RPMI8226 (cell line): Measurements from ENCODE around the gene SETD3.

ENCODE experiments used
- DNase-seq: peaks from one replicate; pipeline ENCODE4 v3.0.0-alpha.2; 2015

Gene SETD3

DNA sequence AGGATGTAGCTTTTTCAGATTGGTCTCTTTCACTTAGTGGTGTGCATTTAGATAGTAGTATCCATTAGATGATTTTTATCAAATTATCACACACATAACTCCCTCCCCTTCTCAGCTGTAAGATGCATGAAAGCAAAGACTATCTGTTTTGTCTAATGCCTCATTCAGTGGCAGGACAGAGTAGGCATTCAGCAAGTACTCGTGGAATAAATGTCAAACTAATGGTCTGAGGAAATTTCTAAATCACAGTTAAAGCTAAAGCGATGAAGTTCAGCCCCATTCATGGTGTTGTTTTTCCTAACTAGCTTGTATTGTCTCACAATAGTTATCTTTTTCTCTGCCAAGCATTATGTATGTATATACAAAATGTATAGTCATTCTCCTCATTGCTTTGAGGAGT is 16.7 kb upstream of the SETD3 start:
- no peak for DNase-seq

DNA sequence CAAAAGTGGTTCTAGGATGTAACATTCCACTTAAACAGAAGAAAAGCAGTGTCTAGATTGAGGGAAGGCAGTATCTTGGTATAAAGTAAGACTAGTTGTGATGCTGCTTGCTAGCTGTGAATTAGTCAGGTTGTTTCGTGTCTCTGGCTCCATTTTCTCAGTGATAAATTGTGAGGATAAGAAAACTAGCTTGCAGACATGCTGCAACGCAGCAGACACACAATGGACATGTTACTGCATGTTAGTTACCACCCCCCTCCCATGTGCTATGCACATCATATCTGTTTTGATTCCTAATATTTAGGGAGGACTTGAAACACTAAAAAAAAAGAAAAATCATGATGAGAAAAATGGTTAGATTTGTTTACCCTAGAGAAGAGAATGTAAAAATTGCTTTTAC is 3.4 kb upstream of the SETD3 start:
- no peak for DNase-seq

DNA sequence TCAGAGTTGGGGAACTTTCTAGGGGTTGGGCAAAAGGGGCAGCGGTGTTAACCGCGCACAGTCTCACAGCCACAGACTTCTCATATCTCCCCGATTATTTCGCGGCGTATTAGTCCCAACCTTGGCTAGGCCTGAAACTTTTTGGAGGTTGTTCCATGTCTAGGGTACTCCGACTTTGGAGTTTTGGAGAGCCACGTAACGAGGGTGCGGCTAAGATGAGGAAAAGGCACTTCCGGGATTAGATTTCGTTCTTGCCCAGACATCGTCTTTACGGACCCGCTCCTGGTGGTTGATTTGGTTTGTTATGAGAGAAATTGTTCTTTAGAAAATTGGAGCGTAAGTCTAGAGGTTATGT is 1.1 kb upstream of the SETD3 start:
- DNase-seq, result peak; percentile 14

DNA sequence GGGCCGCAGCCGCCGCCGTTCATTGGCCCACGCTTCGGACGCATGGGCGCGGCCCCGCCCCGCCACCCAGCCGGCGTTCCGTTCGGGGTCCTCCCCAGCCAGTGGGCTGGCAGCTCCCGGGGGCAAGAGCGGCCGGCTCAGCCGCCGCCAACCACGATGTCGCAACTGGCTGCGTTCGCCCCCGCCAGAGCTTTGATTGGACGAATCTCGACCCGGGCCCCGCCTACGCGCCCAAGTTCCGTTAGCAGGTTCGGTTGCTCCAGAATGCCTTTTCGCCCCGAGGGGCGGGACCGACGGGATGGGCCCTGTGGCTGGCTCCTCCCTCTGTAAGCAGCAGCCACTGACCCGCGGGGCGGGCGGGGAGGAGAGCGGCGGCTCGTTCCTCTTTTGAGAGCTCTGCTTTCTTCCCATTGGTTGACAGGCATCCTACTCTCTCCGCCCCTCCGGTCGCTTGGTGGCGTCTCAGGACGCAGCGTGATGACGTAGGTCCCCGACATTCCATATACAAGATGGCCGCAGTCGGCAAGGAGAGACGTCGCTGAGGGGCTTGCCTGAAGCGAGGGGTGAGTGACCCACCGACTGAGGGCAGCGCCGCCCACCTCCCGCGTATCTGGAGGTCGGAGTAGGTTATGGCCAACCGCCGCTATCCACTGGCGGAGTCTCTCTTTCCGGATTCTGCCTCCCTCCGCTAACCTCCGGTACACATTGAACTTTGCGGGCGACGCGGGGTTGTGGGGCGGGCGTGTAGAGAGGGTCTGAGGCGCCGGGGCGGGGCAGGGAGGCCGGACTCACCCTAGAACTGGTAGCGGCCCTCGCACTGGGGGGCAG is 472 bp upstream of the SETD3 start, which contains the start of gene CCNK:
Gene CCNK, plus strand, starts transcription at position 493 of the 828 bp plus-strand sequence. CDS start 11,269 bp downstream, outside the sequence.
- DNase-seq, result peak; percentile 98

DNA sequence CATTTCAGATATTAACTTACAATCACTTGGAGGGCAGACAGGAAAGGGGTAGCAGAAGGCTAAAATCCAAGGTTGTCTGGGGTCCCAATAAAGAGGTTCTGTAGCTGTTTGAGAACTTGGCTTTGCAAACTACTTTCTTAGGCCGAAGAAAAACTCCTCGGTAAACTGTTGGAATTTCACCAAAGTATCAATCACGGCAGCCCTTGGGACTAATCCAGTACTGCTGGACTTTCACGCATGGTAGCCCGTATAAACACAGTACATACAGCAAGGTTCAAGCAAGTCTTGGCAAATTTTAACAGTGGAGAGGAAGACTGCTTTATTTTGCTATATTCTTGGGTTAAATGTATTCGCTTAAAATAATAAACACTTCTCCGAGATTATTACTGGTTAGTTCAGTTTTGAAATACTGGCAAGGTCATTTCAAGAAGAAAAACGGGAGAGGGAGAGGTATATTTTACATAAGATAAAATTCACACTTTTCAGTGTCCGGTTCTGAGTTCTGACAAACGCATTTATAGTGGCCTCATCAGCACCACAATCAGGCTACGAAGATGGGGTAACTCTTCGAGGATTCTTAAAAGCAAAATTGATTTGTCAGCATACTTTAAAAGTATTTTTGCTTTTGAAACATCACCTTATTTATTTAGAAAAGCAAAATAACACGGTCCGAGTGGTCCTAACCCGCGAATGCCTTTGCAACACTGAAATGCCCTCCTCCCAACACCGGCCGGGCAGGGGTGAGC is 1.3 kb downstream of the SETD3 start:
- no peak for DNase-seq

DNA sequence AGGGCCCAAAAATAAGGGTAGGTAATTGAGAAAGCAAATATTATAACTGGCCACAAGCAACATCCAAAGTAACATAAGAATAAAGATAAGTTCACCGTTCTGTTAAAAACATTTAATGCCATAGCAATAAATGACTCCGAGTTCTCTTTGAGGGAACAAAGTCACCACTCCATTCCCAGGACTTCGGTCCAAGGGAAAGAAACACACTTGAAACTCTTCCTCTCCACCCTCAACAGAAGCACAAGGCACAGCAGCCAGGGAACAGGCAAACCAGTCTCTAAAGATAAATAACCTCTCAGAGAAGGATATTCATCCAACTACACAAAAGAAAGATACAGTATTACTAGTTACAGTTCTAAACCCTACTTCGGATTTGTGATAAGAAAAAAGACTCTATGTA is 2.5 kb downstream of the SETD3 start:
- DNase-seq, result no peak

DNA sequence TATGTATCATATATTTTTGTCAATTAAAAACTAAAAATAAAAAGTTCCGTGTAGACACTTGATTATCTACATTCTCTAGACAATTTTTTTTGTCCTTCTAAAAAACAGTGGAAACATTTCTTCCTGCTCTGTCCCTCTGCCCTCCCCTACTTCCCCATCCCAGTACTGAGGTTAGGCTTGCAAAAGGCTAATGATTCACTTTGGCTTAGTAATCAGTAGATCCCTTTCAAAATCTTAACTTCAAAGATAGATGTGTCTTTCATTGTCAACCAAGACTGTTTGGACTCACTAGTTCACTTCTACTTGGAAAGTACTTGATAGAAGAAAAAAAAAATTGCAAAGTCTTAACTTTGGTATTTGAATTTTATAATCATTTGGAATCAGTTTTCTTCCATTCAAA is 3.8 kb downstream of the SETD3 start:
- no peak for DNase-seq

DNA sequence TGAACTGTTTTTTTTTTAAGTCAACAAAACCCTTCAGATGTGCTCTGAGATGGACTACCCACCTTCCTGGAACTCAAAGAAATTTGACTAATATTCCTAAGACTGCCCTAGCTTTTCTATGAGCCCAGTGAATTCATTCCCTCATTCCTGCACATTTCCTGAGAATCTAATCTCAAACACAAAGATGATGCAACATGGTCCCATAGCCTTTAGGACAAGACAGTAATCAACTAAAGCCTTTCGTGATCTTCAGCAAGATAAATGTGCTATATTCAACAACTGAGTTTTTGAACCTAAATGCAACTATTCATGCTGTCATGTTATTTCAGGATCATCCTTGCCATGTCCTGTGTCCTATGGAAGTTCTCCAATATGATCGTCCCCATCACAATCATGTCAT is 5.0 kb downstream of the SETD3 start:
- no peak for DNase-seq

DNA sequence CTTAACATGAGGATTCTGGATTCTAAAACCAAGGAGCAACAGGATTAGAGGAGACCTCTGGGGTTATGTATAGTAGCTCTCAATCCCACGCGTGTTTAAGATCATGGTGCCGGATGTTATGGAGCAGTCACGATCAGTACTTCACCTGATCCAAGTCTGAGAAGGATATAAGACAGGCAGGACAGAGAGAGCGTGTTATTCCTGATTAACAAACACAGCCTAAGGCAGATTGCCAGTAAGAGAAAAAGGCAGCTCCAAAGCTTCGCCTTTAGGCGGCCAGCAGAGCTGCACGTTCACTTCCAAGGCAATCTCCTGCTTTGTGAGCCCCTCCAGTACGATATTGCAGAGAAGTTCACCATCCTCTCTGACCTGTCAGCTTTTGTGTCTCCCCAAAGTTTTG is 5.5 kb downstream of the SETD3 start:
- no peak for DNase-seq

DNA sequence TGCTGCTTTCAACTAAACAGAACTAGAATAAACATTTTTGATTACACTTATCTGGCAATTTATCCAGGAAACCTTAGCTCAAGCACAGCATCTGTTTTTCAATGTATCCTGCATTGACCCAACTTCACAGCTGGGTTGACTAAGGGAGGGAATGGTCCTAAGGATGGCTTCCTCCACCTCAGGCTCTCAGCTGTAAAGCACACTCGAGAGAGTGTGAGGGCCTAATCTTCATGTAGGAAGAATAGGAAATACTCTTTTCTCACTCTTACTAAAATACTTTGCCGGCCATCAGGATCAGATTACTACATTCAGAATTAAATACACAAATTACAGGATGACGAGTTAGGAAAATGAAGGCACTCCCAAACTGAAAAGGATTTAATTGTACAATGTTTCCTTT is 7.2 kb downstream of the SETD3 start:
- DNase-seq, result no peak

DNA sequence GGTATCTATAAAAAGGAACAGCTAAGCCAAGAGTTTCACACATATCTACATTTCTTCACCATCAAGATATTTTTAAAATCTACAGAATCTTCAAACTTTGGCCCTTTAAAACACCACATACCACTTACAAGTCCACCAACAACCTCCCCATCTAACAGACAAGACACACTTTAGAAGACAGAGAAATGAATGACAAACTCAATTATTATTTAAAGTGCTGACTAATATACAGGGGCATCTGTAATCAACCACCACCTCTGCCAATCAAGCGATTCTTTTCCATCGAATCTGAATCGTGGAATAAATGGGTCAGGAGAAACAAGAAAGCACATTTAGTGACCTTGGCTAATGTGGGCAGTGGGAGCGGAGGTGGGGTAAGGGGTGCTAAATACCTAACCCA is 7.7 kb downstream of the SETD3 start:
- DNase-seq, result no peak

DNA sequence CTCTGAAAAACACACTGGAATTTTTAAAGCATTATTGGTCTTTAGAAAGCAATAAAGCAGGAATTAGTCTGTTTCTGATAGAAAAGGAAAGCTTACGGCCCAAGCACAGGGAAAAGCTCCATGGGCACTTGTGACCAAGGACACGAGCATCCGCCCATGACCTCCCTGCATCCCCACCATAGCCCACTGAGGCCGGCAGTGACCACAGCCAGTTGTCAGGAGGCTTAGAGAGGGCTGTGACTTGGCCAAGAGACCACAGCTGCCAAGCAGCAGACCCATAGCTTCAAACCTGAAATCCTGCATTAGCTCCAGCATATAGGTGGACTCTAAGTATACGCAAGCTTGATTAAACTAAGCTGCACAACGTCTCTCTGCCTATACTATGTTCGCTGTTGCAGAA is 8.9 kb downstream of the SETD3 start:
- no peak for DNase-seq

DNA sequence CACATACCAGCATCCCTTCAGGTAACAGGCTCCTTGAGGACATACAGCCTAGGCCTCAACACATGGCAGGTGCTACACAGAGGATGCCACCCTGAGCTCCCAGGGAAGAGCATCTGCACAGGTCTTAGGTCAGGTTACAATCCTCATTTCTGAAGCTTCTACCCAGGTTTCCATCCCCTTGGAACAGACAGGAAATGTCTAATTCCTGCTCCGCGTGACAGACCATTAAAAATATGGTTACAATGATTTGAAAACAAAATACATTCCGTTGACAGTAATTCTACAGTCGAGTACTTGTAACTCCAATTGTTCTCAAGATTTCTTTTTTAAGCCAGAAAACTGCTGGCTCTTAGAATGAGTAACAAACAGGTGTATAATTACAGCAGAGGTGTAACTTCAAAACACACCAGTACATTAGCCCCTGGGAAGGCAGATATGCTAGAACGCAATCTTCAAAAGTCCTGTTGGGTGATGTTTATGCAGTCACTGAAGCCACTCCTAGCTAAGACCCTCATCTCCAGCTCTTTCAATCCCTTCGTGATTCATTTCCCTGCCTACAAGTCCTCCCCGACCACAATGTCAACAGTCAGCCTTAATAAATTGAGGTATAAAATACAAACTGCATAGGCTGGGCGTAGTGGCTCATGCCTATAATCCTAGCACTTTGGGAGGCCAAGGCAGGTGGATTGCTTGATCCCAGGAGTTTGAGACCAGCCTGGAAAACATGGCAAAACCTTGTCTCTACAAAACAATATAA is 11.6 kb downstream of the SETD3 start:
- DNase-seq, result no peak

DNA sequence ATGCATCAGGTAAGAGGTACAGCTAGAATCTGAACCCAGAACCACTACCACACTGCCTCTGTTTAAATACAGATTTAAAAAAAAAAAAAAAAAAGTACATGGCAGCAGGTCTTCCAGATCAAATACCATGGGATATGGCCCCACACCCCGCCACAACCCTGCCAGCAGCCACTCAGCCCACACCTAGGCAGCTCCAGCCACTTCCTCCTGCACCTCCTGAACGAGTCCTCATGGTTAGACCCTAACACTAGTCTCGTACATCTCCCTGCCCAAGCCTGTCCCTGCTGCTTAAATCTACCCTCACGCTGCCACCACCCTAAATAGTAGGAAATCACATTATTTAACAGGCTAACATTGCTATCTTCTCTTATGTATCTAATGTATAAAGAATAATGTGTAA is 12.6 kb downstream of the SETD3 start:
- no peak for DNase-seq

DNA sequence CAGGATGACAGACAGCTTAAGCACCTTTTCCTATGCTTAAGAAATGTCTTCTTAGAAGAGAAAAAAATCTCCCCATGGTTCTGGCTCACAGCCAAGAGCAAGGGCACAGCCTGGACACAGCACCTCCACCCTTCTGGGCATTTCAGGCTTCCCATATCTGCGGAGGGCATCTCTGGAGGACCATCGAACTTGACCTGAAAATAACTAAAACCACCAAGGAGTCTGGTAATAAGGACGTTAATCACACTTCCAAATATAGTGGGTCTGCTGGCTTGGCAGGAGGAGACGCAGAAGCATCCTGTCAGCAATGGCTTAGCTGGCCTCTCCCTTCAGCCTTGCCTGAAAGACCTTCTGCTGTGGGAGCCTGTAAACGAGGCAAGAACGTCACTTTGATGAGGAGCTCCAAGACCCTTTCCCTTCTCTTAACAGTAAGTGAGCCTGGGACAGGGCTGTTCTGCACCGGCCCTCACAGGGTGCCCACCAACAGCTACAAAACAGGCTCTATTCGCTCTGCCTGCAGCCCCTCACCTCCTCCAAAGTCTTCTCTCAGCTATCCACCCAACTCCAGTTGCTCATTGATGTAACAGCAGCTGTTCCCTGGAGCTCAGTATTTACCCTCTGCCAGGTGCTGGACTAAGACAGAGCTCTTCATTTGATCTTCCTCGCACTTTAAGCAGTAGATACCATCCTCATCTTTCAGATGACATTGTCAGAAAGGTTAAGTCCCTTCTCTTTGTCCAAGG is 13.2 kb downstream of the SETD3 start:
- no peak for DNase-seq

DNA sequence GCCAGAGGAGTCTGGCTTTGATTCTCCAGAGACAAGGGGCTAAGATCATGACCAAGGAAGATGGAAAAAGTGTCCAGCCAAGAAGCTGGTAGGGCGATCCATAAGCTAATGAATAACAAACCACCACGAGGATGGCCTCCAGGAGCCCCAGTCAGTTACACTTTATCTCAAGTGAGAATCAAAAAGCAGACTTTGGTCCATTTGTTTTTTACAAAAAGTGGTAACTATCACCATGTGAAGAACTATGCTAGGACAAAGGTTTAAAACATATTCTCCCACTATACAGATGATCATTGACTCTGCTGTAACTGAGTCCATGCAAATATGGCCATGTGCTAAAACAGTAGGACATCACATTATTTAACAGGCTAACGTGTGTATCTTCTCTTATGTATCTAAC is 13.9 kb downstream of the SETD3 start:
- DNase-seq, result no peak

DNA sequence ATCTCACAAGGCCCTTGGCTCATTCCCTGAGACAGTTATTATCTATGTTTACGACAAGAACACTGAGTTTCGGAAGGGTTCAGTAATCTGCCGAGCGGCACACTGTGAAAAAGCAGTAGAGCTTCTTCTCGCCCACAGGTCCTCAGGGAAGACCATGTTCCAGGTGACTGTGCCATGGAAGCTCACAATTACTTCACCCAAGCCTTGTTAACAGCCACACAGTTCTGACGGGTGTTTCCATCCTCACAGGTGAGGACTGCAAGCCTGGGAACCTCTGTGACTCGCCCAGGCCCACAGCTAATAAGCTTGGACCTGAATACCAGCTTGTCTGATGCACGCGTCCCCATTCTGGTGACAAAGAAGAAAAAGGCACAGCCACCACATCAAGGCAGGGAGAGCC is 15.4 kb downstream of the SETD3 start:
- no peak for DNase-seq

DNA sequence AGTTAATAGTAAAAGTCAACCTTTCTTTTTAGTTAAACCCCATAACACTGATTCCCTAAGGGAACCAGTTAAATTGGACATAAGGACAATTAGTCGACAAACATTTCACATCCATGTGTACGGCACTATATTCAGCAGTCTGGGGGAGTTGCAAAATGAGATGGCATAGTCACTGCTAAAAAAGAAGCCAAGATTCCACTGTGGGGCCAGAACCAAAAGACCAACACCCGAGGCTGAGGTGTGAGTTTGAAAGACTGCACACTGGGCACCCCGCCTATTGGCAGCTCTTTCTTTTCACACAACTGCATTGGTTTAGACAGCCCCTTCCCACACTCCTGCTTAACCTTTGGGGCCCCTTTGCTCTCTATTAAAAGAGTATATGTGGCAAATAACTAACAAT is 16.7 kb downstream of the SETD3 start:
- DNase-seq, result no peak

DNA sequence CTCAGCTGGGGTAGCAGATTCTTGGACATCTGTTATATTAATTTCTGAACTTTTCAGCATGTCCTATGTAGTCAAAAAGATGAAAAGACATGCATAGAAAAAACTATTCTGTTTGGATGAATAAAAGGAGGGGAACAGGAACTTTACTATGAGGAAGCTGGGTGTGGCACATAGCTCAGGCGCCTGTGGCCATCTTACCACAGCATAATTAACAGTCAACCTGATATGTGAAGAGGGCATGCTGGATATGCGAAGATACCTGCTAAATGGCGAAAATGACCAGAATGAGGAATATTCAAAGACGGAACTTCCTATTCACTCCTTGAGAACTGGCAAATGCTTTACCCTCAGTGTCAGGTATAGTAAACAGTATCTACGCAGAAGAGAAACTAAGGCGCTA is 18.4 kb downstream of the SETD3 start:
- DNase-seq, result no peak

DNA sequence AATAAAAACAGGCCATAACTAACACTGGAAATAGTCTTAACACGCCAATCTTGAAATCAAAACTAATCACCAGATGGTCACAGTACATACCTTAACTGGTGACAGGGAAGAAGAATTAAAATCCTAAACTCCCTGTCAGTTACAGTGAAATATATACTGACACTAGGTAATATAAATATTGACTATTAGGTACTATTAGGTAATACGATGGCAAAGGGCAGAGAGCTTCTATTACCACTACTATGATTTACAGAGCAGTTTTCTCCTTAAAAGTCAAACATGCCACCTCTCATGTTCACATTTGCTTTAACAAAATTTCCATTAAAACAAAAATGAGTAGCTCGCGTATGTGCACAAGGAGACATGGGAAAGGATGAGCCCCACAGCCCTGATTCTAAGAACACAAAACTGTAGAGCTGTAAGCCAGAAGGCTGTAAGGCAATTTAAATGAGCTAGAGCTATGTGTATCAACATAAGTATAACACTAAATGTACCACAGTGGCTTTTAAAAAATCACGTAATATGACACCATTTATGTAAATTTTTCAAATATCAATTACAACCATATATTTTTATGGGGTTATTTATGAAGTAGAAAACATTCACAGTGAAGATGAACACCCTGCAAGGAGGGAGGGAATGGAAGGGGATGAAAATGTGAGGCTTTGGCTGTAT is 19.1 kb downstream of the SETD3 start:
- DNase-seq, result no peak

DNA sequence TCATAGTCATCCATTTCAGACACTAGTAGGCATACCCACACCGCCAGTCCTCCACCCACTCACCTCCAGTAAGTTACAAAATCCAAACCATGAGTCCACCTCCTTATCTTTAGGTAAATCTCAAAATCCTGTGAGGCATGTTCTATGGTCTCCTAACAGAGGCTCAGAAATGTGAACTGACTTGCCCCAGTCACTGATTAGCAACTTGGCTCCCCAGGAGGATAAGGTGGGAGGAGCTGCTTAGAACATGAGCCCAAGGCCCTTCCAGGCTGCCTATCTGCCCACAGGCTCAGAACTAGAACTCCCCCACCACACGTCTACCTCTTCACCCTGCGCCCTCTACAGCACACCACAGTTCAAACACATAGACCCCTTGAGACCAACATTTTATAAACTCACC is 19.9 kb downstream of the SETD3 start:
- no peak for DNase-seq

DNA sequence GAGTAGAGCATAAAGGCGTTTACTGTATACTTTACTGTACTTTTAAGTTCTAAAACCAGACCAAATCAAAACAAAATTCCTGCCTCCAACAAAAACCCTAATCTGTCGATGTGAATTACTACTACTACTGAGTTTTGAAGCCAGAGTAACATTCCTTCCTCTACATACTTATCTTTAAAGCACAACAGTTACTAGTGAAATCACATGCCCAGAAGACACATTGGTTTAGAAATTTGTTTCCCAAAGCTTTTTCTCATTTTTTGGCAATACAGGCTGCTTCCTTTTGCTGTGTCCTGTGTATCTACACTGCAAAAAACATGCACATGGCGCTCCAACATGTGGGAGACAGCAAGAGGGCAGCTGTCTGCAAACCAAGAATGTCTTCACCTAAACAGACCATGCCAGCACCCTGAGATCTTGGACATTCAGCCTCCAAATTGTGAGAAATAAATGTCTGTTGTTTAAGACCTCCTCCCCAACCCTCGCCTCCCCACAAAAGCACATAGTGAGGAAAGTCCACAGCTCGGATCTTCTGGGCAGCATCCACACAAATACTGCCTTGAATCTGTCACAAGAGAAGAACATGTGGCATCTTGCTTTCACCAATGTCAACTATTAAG is 21.1 kb downstream of the SETD3 start:
- no peak for DNase-seq
